A673 (cell line): ENCODE data around the gene ING5. TPM values are rescaled to one million over a fixed set of nuclear protein-coding genes. Genes with fewer than 3 reads are reported as not detected.
"Not testable (repeated sequence)": the region's sequence is repeated elsewhere in the genome, so short reads cannot be mapped to it uniquely, and the experiment has no call there.

Experiments
- BruUV-seq: library from RNA; stranded (reverse); fragments of 400-500 nt; replicated peaks from 2 replicates; lab custom pipeline; 2021; lab: Mats Ljungman, UMichigan
- CTCF ChIA-PET: fragments of 300-600 bp; sonication (Branson Sonifier 250); formaldehyde crosslinking; loops from one replicate; lab custom pipeline; 2022; ENCODE audit warnings: antibody characterized with exemption; lab: Charles Lee
- POLR2A ChIA-PET: fragments of 300-600 bp; sonication (Branson Sonifier 250); formaldehyde crosslinking; loops from one replicate; lab custom pipeline; 2022; ENCODE audit warnings: antibody characterized with exemption; ENCODE audit not compliant: low non-redundant PET; lab: Charles Lee
- DNase-seq: peaks from one replicate; pipeline ENCODE4 v3.0.0-alpha.2; 2015; ENCODE audit warnings: low spot score
- H3K27ac ChIP-seq: fragments of 200-600 bp; sonication (generic); 2 replicates; pipeline ENCODE4 v1.5.1; 2016; ENCODE audit warnings: mixed run types, low read depth, mild to moderate bottlenecking, mixed read lengths, antibody characterized with exemption, low read length; ENCODE audit not compliant: poor library complexity, severe bottlenecking
- H3K27me3 ChIP-seq: fragments of 200-600 bp; sonication (generic); replicated peaks from 2 replicates; pipeline ENCODE4 v1.6.1; 2017; ENCODE audit warnings: mixed run types, low read depth, mild to moderate bottlenecking, mixed read lengths, antibody characterized with exemption, low read length; ENCODE audit not compliant: insufficient read depth, poor library complexity
- H3K36me3 ChIP-seq: fragments of 200-600 bp; sonication (generic); 2 replicates; pipeline ENCODE4 v1.6.1; 2016; ENCODE audit warnings: mixed run types, mild to moderate bottlenecking, mixed read lengths, antibody characterized with exemption, low read length; ENCODE audit not compliant: insufficient read depth, poor library complexity, severe bottlenecking
- H3K4me1 ChIP-seq: fragments of 200-600 bp; sonication (generic); 2 replicates; pipeline ENCODE4 v1.6.1; 2017; ENCODE audit warnings: mixed run types, mild to moderate bottlenecking, mixed read lengths, antibody characterized with exemption, low read length; ENCODE audit not compliant: insufficient read depth, poor library complexity, severe bottlenecking
- H3K4me3 ChIP-seq: fragments of 200-600 bp; sonication (generic); 2 replicates; pipeline ENCODE4 v1.5.1; 2016; ENCODE audit warnings: low read depth, mixed run types, mild to moderate bottlenecking, mixed read lengths, low read length; ENCODE audit not compliant: poor library complexity, severe bottlenecking
- H3K9me3 ChIP-seq: fragments of 200-600 bp; sonication (generic); 2 replicates; pipeline ENCODE4 v1.6.1; 2016; ENCODE audit warnings: mixed run types, low read depth, mild to moderate bottlenecking, mixed read lengths, antibody characterized with exemption, low read length; ENCODE audit not compliant: poor library complexity, severe bottlenecking
- EZH2 ChIP-seq: fragments of 200-600 bp; sonication (generic); IDR thresholded peaks from 2 replicates; pipeline ENCODE4 v1.6.1; 2017; ENCODE audit warnings: borderline replicate concordance, low read depth, mild to moderate bottlenecking, mixed read lengths, antibody characterized with exemption, low read length; ENCODE audit not compliant: poor library complexity, severe bottlenecking
- intact Hi-C: fragments of 100-400 bp; cut with micrococcal nuclease; formaldehyde crosslinking; loops from one replicate; pipeline ENCODE4 v1.10.0; 2022; ENCODE audit not compliant: unreplicated experiment
- total RNA-seq: library from RNA; stranded (reverse); gene quantifications from 2 replicates; pipeline ENCODE4 v1.2.3, GENCODE V29; 2021
- TF ChIP-seq, protein P1 (sequence below): fragments of 300-800, 200-600 bp; sonication (generic); conservative IDR thresholded peaks from 2 replicates; pipeline ENCODE4 v1.5.1; 2017; ENCODE audit warnings: low read depth, mild to moderate bottlenecking, antibody characterized with exemption, low read length, moderate library complexity, mixed read lengths

Gene ING5
- total RNA-seq, 1 experiment from 2014 or later, result 70.3 TPM

DNA sequence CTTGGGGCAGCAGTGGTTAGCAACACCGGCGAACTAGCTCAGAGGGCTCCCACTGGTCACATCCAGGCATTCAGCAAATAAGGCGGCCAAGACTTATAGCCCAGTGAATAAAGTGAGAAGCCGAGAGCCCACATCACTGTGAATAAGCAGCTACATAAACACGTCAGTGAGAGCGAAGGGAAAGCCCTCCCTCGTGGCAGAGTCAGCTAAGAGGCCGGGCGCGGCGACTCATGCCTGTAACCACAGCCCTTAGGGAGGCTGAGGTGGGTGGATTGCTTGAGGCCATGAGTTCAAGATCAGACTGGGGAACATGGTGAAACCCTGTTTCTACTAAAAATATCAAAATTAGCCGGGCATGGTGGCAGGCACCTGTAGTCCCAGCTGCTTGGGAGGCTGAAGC lies 37.8 kb downstream of the ING5 start:
- H3K4me1 ChIP-seq, result no peaks in the 10 kb centered on the region
- intact Hi-C loops, result no loop called here
- no peak for DNase-seq
- peaks cover 21% of the 10 kb centered on the region for H3K36me3 ChIP-seq
- TF ChIP-seq, protein P1, sequence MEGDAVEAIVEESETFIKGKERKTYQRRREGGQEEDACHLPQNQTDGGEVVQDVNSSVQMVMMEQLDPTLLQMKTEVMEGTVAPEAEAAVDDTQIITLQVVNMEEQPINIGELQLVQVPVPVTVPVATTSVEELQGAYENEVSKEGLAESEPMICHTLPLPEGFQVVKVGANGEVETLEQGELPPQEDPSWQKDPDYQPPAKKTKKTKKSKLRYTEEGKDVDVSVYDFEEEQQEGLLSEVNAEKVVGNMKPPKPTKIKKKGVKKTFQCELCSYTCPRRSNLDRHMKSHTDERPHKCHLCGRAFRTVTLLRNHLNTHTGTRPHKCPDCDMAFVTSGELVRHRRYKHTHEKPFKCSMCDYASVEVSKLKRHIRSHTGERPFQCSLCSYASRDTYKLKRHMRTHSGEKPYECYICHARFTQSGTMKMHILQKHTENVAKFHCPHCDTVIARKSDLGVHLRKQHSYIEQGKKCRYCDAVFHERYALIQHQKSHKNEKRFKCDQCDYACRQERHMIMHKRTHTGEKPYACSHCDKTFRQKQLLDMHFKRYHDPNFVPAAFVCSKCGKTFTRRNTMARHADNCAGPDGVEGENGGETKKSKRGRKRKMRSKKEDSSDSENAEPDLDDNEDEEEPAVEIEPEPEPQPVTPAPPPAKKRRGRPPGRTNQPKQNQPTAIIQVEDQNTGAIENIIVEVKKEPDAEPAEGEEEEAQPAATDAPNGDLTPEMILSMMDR, result no peak
- TF ChIP-seq EZH2, result no peak
- H3K9me3 ChIP-seq, result no peaks in the 10 kb centered on the region
- no TSS peak for BruUV-seq
- ChIA-PET CTCF (no interaction called here), POLR2A (interaction anchor here (0.6 kb wide), 1 partner anchor 383 kb away, joined by 3 read pairs; no protein-coding TSS in a partner anchor)
- H3K27me3 ChIP-seq, result no peaks in the 10 kb centered on the region
- H3K27ac ChIP-seq, result no peak overlapping the region
- H3K4me3 ChIP-seq, result no peak overlapping the region

GRCh38 chr2:241741016-241741415 lies 39.2 kb downstream of the ING5 start:
- CTCF ChIA-PET, result no interaction called here
- POLR2A ChIA-PET, result no interaction called here
- BruUV-seq, result no TSS peak
- H3K36me3 ChIP-seq, result peaks cover 33% of the 10 kb centered on the region
- no peaks in the 10 kb centered on the region for H3K9me3 ChIP-seq
- intact Hi-C loops, result no loop called here
- TF ChIP-seq, protein P1, result no peak
- TF ChIP-seq EZH2, result no peak
- no peak overlapping the region for H3K4me3 ChIP-seq
- H3K27me3 ChIP-seq, result no peaks in the 10 kb centered on the region
- DNase-seq, result no peak
- no peaks in the 10 kb centered on the region for H3K4me1 ChIP-seq
- no peak overlapping the region for H3K27ac ChIP-seq

- intact Hi-C loops, result no loop called here
- Histone ChIP-seq H3K27me3 (no peaks in the 10 kb centered on the region), H3K4me3 (no peak overlapping the region), H3K27ac (no peak overlapping the region), H3K9me3 (no peaks in the 10 kb centered on the region), H3K4me1 (no peaks in the 10 kb centered on the region), H3K36me3 (peaks cover 33% of the 10 kb centered on the region)
- ChIA-PET CTCF (no interaction called here), POLR2A (no interaction called here)
- BruUV-seq, result no TSS peak
- no peak for DNase-seq
- TF ChIP-seq EZH2, result no peak
- TF ChIP-seq, protein P1, result no peak
Measured at GRCh38 chr2:241742320-241742939, 40.6 kb downstream of the ING5 start.

- H3K4me1 ChIP-seq, DNase-seq, POLR2A ChIA-PET, CTCF ChIA-PET, H3K27me3 ChIP-seq, intact Hi-C loops, H3K9me3 ChIP-seq, H3K27ac ChIP-seq, H3K4me3 ChIP-seq, BruUV-seq: not testable (repeated sequence)
- H3K36me3 ChIP-seq, result peaks cover 37% of the 10 kb centered on the region
Measured at GRCh38 chr2:241743008-241743407, 41.2 kb downstream of the ING5 start.
